GM18909 (cell line): Measurements from ENCODE around the gene LPXN.

Experiments used
- ATAC-seq: cut with Tn5 transposase; IDR thresholded peaks from one replicate; pipeline ENCODE4 v1.9.1; 2021; ENCODE audit warnings: mild to moderate bottlenecking; ENCODE audit not compliant: unreplicated experiment, poor library complexity

The LPXN gene

GRCh38 chr11:58525037-58525614 lies 50.5 kb downstream of the LPXN start:
- peak; percentile 91 for ATAC-seq

- ATAC-seq = peak; percentile 62
Observed at GRCh38 chr11:58524232-58525036, 51.2 kb downstream of the LPXN start.

DNA sequence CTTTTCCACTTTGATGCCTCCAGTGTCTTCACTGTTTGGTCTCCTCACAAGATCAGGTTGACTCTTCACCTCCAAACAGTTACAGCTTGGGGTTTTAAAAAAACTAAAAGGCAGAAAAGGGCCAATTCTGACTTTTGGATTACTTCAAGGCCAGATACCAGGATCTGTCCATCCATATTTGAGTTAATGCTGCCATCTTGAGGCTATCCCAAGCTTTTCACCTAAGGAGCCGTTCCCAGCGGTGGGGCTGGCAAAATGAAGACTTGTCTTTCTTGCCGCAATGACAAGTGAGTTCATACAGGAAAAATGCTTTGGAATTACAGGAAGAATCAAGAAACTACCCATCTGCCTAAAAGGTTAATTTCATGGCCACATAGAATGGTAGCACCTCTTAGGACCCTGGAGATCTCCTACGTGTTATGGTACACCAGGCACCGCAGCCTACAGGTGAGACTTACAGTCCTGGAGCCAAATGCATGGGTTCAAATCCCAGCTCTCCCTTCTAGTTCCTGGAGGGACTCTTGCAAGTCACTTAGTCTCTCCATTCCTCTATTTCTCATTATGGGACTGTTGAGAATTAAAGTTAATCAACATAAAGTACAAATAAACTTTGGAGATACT lies 61.8 kb downstream of the LPXN start:
- peak; percentile 73 for ATAC-seq

DNA sequence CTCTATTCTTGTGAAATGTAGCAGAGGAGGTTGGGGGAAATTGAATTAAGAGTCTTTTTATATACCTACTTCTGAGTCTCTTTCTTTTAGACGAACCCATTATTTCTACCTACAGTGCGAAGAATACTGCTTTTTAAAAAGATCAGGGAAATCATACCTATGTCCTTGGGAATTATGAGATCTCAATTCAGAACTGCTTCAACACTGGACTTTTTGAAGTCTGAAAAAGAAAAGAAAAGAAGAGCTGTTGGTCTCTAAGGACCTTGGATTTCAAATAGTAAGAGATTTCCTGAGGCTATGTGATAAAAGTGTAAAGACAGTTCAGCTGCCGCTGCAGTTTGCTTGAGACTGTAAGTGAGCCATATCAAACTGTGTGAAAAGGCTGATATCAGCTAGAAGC lies 64.0 kb downstream of the LPXN start:
- no peak for ATAC-seq

GRCh38 chr11:58509748-58510147 lies 65.9 kb downstream of the LPXN start:
- no peak for ATAC-seq

DNA sequence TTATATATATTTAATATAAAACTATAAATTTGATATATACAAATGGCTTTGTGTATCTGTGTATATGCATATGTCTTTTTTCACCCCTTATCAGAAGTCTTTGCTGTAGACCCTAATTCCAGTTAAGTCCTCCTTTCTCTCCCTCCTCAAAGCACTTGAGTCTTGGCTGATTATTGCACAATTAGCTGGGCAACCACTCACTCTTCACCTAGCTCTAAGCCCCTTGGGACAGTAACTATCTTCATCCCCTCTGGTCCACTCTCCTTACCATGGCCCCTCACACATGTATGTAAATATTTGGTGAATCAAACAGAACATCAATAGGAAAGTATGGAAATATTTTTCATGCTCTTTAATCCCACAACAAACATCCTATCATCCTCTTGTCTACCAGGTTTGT lies 66.8 kb downstream of the LPXN start:
- ATAC-seq = no peak

GRCh38 chr11:58508005-58508404 lies 67.7 kb downstream of the LPXN start, which contains the start of gene OR5B21:
OR5B21 (minus strand) TSS chr11:58508105; CDS start chr11:58508105, 0 bp downstream.
- ATAC-seq = no peak

- no peak for ATAC-seq
Observed at GRCh38 chr11:58507355-58507754, 68.3 kb downstream of the LPXN start.

- ATAC-seq = no peak
Observed at GRCh38 chr11:58506935-58507334, 68.7 kb downstream of the LPXN start.

DNA sequence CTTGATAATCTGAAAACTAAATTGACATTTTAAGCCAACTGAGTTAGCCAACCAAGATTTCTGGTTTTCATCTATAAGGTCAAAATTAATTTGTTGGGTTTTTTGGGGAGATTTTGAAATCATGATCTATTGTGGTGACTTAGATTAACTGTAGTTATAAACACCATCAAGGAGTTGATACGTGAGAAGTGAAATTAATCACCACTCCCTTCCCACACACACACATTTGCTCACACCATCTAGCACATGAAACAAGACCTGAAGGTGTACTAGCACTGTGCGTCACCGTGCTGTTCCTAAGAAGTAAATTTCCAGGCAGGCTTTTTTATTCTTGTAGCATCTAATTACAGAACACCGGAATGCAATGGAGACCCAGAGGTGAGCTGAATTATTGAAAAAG lies 69.8 kb downstream of the LPXN start:
- no peak for ATAC-seq

GRCh38 chr11:58504232-58504631 lies 71.4 kb downstream of the LPXN start:
- ATAC-seq = no peak

DNA sequence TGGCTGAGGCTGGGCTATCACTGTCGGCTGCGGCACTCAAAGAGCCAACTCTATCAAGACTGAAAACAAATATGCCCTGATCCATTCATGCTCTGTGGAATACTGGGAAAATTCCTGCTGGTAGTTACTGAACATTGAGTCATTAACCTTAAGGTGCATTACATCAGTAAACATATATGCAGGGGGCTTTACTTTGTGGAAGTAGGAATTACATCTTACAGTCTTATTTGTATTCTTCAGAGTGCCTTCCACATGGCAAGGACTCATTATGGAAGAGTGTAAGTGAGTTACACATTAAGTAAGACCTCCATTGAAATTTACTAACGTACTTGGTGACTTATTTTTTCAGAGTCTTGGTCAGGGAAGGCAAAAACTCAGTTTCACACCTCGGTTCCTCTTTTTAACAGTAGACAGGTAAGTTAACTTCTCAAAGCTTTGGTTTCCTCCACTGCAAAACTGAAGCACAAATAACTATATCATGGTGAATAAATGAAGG lies 72.2 kb downstream of the LPXN start:
- peak; percentile 97 for ATAC-seq

DNA sequence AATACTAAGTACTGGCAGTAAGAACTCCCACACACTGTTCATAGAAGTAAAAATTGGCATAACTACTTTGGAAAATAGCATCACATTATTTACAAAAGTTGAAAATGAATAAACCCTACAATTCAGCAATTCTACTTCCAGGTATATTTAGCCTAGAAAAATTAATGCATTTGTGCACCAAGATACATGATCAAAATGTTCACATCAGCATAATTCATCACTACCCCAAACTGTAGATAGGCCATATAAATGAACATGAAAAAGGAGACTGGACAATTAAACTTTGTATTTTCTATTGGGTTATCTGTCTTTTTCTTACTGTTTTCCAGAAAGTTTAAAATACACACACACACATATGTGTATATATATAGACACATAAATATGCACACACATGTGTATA lies 73.7 kb downstream of the LPXN start:
- no peak for ATAC-seq

- ATAC-seq = no peak
Observed at GRCh38 chr11:58498464-58498863, 77.2 kb downstream of the LPXN start.

DNA sequence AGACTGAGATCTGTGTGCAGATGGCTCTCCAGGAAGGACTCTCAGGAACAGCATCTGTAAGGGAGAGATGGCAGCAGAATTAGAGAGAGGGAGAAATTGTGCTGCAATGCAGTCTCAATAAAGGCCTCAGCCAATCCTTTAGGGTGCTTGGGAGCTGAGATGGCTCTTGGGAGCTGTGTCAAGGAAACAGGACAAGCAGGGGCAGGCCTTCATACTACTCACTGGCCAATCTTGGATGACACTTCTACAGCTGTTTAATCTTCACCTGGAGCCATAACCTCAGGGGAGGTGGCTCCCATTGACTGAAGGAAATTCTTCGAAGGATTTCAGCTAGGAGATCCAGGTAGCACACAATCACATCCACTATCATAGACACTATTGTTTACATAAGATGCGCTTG lies 77.7 kb downstream of the LPXN start:
- ATAC-seq = no peak

DNA sequence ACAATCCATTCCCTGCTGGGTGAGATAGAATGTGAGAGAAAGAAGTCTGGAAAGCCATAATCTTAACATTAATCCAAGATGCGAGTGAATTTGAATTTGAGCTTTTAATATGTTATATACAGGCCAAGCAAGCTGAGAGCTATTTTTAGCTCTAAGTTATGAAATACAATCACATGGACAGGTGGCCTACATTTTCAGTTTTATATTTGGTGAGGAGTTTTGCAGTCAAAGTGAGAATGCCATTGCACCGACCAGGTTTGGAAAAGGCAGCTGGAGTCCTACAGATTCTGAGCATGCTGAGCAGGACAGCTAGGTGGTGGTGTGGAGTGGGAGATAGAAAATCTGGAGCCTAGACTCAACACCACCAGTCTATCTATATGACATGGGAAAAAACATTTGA lies 79.8 kb downstream of the LPXN start:
- ATAC-seq = peak; percentile 54

DNA sequence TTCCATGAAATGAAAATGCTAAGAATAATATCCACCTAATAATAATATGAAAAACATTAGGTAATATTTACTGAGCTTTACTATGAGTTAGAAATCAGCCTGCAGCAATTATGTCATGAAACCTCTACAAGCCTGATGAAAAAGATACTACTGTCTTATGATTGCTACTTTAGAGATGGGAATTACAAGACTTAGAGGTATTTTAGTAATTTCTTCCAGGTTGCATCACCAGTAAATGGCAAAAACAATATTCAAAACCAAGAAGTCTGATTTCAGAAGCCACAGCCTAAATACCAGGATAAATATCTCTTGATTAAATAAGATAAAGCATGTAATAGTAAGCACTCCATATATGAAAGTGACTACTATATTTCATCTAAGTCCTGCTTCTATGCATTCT lies 81.6 kb downstream of the LPXN start:
- no peak for ATAC-seq

- ATAC-seq = no peak
Observed at GRCh38 chr11:58493676-58494075, 82.0 kb downstream of the LPXN start.

GRCh38 chr11:58490827-58491226 lies 84.8 kb downstream of the LPXN start:
- ATAC-seq = no peak

- ATAC-seq = no peak
Observed at GRCh38 chr11:58487170-58487569, 88.5 kb downstream of the LPXN start.

DNA sequence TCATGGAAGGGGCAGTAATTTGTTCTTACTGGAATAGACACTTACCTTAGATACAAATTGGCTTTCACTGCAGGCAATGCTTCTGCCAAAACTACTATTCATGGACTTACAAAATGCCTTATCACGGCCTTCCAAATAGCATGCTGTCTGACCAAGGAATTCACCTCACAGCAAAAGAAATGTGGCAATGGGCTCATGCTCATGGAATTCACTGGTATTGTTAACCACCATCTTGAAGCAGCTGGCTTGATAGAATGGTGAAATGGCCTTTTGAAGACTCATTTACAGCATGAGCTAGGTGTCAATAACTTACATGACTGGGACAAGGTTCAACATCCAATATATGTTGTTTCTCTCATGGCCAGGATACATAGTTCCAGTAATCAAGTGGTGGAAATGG lies 89.7 kb downstream of the LPXN start:
- ATAC-seq = no peak
